ENCODE measurements around the gene WDR33. TPM values are rescaled to one million over a fixed set of nuclear protein-coding genes. Genes with fewer than 3 reads are reported as not detected.

The WDR33 gene
- total RNA-seq, 1 experiment from 2014 or later = 46.7 TPM

GRCh38 chr2:127661072-127661649 lies 149.8 kb downstream of the WDR33 start:
- Mint-ChIP-seq H3K4me3 (ENCODE audit: unreplicated experiment) (no peak overlapping the region), H3K9me3 (ENCODE audit: unreplicated experiment) (no peaks in the 10 kb centered on the region), H3K27ac (ENCODE audit: low read depth, unreplicated experiment) (no peak overlapping the region), H3K36me3 (ENCODE audit: insufficient read depth, unreplicated experiment) (no peaks in the 10 kb centered on the region), H3K27me3 (ENCODE audit: insufficient read depth, unreplicated experiment) (peaks cover 15% of the 10 kb centered on the region), H3K4me1 (ENCODE audit: insufficient read depth, unreplicated experiment) (no peaks in the 10 kb centered on the region)
- DNase-seq (ENCODE audit: unreplicated experiment) = no peak
- CTCF ChIA-PET = interaction anchor here (1.8 kb wide), 1 partner anchor 11 kb away, joined by 4 read pairs; no protein-coding TSS in a partner anchor
- intact Hi-C loops (cut with micrococcal nuclease) = no loop called here
- no TSS peak for BruUV-seq (replicated peaks)
- no peak for TF ChIP-seq CTCF (IDR thresholded peaks at IDR 0.05; ENCODE audit: unreplicated experiment)
- POLR2A ChIA-PET = no interaction called here

DNA sequence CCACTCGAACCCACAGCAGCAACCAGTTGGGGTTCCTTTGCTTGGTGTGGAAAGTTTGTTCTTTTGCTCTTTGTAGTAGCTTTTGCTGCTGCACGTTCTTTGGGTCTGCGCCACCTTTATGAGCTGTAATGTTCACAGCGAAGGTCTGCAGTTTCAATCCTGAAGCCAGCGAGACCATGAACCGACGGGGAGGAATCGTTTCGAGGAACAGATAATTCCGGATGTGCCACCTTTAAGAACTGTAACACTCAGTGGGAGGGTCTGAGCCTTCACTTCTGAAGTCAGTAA lies 150.7 kb downstream of the WDR33 start:
- CTCF ChIA-PET = no interaction called here
- intact Hi-C loops (cut with micrococcal nuclease) = no loop called here
- BruUV-seq (replicated peaks) = no TSS peak
- TF ChIP-seq CTCF (IDR thresholded peaks at IDR 0.05; ENCODE audit: unreplicated experiment) = no peak
- Mint-ChIP-seq H3K27ac (ENCODE audit: low read depth, unreplicated experiment) (no peak overlapping the region), H3K27me3 (ENCODE audit: insufficient read depth, unreplicated experiment) (peaks cover 5% of the 10 kb centered on the region), H3K36me3 (ENCODE audit: insufficient read depth, unreplicated experiment) (no peaks in the 10 kb centered on the region), H3K4me3 (ENCODE audit: unreplicated experiment) (no peak overlapping the region), H3K4me1 (ENCODE audit: insufficient read depth, unreplicated experiment) (no peaks in the 10 kb centered on the region), H3K9me3 (ENCODE audit: unreplicated experiment) (no peaks in the 10 kb centered on the region)
- DNase-seq (ENCODE audit: unreplicated experiment) = no peak
- POLR2A ChIA-PET = interaction anchor here (0.6 kb wide), 1 partner anchor 158 kb away, joined by 3 read pairs; no protein-coding TSS in a partner anchor

DNA sequence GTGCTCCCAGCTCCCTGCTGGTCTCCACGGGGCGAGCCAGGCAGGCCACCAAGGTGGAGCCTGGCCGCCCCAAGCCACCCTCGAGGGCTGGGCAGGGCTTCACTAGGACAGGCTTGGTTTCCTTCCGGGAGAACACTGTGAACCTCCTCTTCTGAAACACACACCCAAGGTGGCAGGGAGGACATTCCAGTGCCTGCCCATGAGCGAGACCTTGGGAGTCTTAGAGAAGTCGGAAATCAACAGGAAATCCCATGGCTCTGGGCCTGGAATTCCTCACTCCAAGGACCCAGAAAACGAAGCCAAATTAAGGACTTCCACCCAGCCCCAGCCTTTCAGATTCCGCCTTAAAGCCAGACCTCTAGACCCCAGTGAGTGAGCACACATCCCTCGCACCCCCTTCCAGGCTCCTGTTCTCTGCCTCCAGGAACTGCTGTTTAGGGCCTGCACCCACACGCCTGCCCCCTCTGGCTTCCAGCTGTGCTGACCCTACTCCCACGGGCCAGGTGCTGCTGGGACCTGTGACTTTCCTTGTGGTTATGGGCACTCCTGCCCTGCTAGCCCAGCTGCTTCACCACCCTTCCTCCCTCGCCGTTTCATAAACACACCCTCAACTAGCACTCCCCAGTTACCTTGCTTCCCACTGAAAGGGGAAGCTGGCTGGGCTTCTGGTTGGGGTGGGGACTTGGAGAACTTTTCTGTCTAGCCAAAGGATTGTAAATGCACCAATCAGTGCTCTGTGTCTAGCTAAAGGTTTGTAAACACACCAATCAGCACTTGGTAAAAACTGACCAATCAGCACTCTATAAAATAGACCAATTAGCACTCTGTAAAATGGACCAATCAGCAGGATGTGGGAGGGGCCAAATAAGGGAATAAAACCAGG lies 151.3 kb downstream of the WDR33 start:
- Mint-ChIP-seq H3K27me3 (ENCODE audit: insufficient read depth, unreplicated experiment) (no peaks in the 10 kb centered on the region), H3K9me3 (ENCODE audit: unreplicated experiment) (no peaks in the 10 kb centered on the region), H3K27ac (ENCODE audit: low read depth, unreplicated experiment) (no peak overlapping the region), H3K36me3 (ENCODE audit: insufficient read depth, unreplicated experiment) (no peaks in the 10 kb centered on the region), H3K4me3 (ENCODE audit: unreplicated experiment) (no peak overlapping the region), H3K4me1 (ENCODE audit: insufficient read depth, unreplicated experiment) (no peaks in the 10 kb centered on the region)
- TF ChIP-seq CTCF (IDR thresholded peaks at IDR 0.05; ENCODE audit: unreplicated experiment) = no peak
- DNase-seq (ENCODE audit: unreplicated experiment) = no peak
- CTCF ChIA-PET = no interaction called here
- POLR2A ChIA-PET = interaction anchor here (0.6 kb wide), 1 partner anchor 158 kb away, joined by 3 read pairs; no protein-coding TSS in a partner anchor
- BruUV-seq (replicated peaks) = no TSS peak
- intact Hi-C loops (cut with micrococcal nuclease) = no loop called here

DNA sequence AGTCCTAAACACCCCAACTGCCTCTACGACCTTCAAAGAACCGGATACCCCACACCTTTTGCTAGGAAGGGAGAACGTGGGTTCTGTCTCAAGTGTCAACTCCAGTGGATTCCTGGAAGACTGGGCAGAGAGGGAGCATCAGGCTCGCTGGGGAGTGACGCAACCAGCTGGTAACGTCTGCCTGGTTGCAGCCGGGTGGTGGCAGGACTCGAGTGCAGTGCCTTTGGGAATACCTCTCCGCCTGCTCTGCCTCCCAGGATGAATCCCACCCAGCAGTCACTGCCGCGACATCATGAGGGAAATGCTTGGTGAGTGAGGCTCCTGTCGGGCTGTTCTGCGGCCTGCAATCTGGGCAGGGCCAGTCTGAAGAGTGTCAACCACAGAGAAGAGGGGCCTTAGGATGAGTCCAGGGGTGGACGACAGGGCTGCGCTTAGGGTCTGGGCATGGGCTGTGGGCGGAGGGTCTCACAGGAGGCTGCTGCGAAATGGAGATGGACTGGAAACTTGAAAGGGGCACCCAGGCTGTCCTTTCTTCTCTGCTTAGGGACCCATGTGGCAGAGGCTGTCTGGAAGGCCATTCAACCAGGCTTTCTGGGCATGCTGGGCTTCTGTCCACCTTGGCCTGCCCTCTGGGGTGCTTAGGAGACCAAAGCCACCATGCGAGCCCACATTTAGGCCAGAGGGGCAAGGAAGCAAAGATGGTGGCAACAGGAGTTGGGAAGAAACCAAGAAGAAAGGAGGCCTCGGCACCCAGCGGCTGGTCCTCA lies 152.1 kb downstream of the WDR33 start:
- TF ChIP-seq CTCF (IDR thresholded peaks at IDR 0.05; ENCODE audit: unreplicated experiment) = no peak
- Mint-ChIP-seq H3K27ac (ENCODE audit: low read depth, unreplicated experiment) (no peak overlapping the region), H3K9me3 (ENCODE audit: unreplicated experiment) (no peaks in the 10 kb centered on the region), H3K4me3 (ENCODE audit: unreplicated experiment) (no peak overlapping the region), H3K4me1 (ENCODE audit: insufficient read depth, unreplicated experiment) (no peaks in the 10 kb centered on the region), H3K27me3 (ENCODE audit: insufficient read depth, unreplicated experiment) (no peaks in the 10 kb centered on the region), H3K36me3 (ENCODE audit: insufficient read depth, unreplicated experiment) (no peaks in the 10 kb centered on the region)
- ChIA-PET POLR2A (no interaction called here), CTCF (no interaction called here)
- DNase-seq (ENCODE audit: unreplicated experiment) = no peak
- intact Hi-C loops (cut with micrococcal nuclease) = no loop called here
- no TSS peak for BruUV-seq (replicated peaks)

All from MCF 10A (cell line).